Measurements from ENCODE around the gene BIRC2. TPM values are rescaled to one million over a fixed set of nuclear protein-coding genes. Genes with fewer than 3 reads are reported as not detected.

BIRC2 gene
- total and polyA plus RNA-seq, 2 donors from 2014 or later: 34.0 to 42.4 TPM

GRCh38 chr11:102357116-102357515 is 10.1 kb downstream of the BIRC2 start:
- no peak for TF ChIP-seq CTCF (IDR thresholded peaks at IDR 0.05; ENCODE audit: borderline replicate concordance, extremely low read depth, insufficient read depth)
- intact Hi-C loops (cut with DNase I): no loop called here
- DNase-seq (no peak), FAIRE-seq (no peak)
- Histone ChIP-seq H3K9ac (ENCODE audit: low read length in 3 of 3) (no peak overlapping the region), H3K36me3 (ENCODE audit: control insufficient read depth in 2 of 3, insufficient read depth in 3 of 3, low read length in 3 of 3) (peaks cover 8 to 12% (median 11%) of the 10 kb centered on the region in 3 donors), H3K4me3 (ENCODE audit: low read length in 3 of 3) (no peak overlapping the region), H3K9me3 (ENCODE audit: control insufficient read depth in 2 of 3, insufficient read depth in 1 of 3, low read length in 3 of 3) (no peaks in the 10 kb centered on the region), H3K27me3 (ENCODE audit: control insufficient read depth, insufficient read depth, low read length) (no peaks in the 10 kb centered on the region), H3K4me1 (ENCODE audit: control insufficient read depth in 2 of 3, insufficient read depth in 2 of 3, low read depth in 1 of 3, low read length in 3 of 3) (no peaks in the 10 kb centered on the region), H3K27ac (ENCODE audit: low read depth in 2 of 2, low read length in 2 of 2) (no peak overlapping the region)

- Histone ChIP-seq H3K27ac (ENCODE audit: low read depth in 2 of 2, low read length in 2 of 2) (no peak overlapping the region), H3K27me3 (ENCODE audit: control insufficient read depth, insufficient read depth, low read length) (no peaks in the 10 kb centered on the region), H3K4me3 (ENCODE audit: low read length in 3 of 3) (no peak overlapping the region), H3K9me3 (ENCODE audit: control insufficient read depth in 2 of 3, insufficient read depth in 1 of 3, low read length in 3 of 3) (no peaks in the 10 kb centered on the region), H3K36me3 (ENCODE audit: control insufficient read depth in 2 of 3, insufficient read depth in 3 of 3, low read length in 3 of 3) (peaks cover 10 to 19% (median 13%) of the 10 kb centered on the region in 3 donors), H3K9ac (ENCODE audit: low read length in 3 of 3) (no peak overlapping the region), H3K4me1 (ENCODE audit: control insufficient read depth in 2 of 3, insufficient read depth in 2 of 3, low read depth in 1 of 3, low read length in 3 of 3) (no peaks in the 10 kb centered on the region)
- FAIRE-seq: no peak
- DNase-seq: no peak
- TF ChIP-seq CTCF (IDR thresholded peaks at IDR 0.05; ENCODE audit: borderline replicate concordance, extremely low read depth, insufficient read depth): no peak
- intact Hi-C loops (cut with DNase I): no loop called here
Observed at GRCh38 chr11:102359372-102359771, 12.4 kb downstream of the BIRC2 start.

- no peak overlapping the region for H3K4me3 ChIP-seq (ENCODE audit: low read length in 3 of 3)
- FAIRE-seq (no peak), DNase-seq (no peak)
- intact Hi-C loops (cut with DNase I): loop anchor here (10.0 kb wide), 1 partner anchor 134 kb away; no protein-coding TSS in a partner anchor
- H3K9me3 ChIP-seq (ENCODE audit: control insufficient read depth in 2 of 3, insufficient read depth in 1 of 3, low read length in 3 of 3): no peaks in the 10 kb centered on the region
- H3K9ac ChIP-seq (ENCODE audit: low read length in 3 of 3): no peak overlapping the region
- peaks cover 10 to 31% (median 24%) of the 10 kb centered on the region in 3 donors for H3K36me3 ChIP-seq (ENCODE audit: control insufficient read depth in 2 of 3, insufficient read depth in 3 of 3, low read length in 3 of 3)
- H3K27ac ChIP-seq (ENCODE audit: low read depth in 2 of 2, low read length in 2 of 2): no peak overlapping the region
- H3K4me1 ChIP-seq (ENCODE audit: control insufficient read depth in 2 of 3, insufficient read depth in 2 of 3, low read depth in 1 of 3, low read length in 3 of 3): no peaks in the 10 kb centered on the region
- no peak for TF ChIP-seq CTCF (IDR thresholded peaks at IDR 0.05; ENCODE audit: borderline replicate concordance, extremely low read depth, insufficient read depth)
- no peaks in the 10 kb centered on the region for H3K27me3 ChIP-seq (ENCODE audit: control insufficient read depth, insufficient read depth, low read length)
Observed at GRCh38 chr11:102360681-102361080, 13.7 kb downstream of the BIRC2 start.

Measured in kidney (tissue), 14 donors.